ENCODE results near the gene PPP3CB.
A peak's percentile ranks its signal among the peaks of the same experiment; 100 is the strongest.

Gene PPP3CB

DNA sequence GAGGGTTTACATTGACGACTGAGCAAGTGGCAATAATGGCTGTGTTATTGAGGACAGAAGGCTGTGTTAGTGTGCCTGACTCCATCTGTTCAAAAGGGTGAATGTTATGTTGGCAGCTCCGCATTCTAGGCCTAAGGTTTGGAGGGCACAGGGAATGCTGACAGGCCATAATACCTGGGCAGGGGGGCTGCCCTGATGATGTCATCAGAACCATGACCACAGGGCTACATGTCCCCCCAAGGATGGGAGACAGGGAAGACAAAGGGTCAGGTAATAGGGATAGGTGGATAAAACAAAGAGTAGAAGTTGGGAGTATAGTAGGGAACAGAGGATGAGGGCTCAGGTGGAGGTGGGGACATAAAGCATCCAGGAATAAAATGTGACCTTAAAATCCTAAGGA is 1.8 kb upstream of the PPP3CB start:
- no peaks in the 10 kb centered on the region for H3K36me3 ChIP-seq (ENCODE audit: low read length)
- peaks cover 12% of the 10 kb centered on the region; the same call in 1 of the 2 replicates for H3F3A ChIP-seq (ENCODE audit: insufficient read depth)
- no peaks in the 10 kb centered on the region for H4K20me1 ChIP-seq (ENCODE audit: low read depth, low read length)
- no peaks in the 10 kb centered on the region for H3K9me3 ChIP-seq (ENCODE audit: insufficient read depth, low read length)
- no peaks in the 10 kb centered on the region for H3K27me3 ChIP-seq (ENCODE audit: low read length)
- H2AFZ ChIP-seq (ENCODE audit: low read depth, low read length, severe bottlenecking), result no peak overlapping the region
- no peak for TF ChIP-seq EZH2phosphoT487 (conservative IDR thresholded peaks at IDR 0.05; ENCODE audit: low read length)
- TF ChIP-seq, protein P1, sequence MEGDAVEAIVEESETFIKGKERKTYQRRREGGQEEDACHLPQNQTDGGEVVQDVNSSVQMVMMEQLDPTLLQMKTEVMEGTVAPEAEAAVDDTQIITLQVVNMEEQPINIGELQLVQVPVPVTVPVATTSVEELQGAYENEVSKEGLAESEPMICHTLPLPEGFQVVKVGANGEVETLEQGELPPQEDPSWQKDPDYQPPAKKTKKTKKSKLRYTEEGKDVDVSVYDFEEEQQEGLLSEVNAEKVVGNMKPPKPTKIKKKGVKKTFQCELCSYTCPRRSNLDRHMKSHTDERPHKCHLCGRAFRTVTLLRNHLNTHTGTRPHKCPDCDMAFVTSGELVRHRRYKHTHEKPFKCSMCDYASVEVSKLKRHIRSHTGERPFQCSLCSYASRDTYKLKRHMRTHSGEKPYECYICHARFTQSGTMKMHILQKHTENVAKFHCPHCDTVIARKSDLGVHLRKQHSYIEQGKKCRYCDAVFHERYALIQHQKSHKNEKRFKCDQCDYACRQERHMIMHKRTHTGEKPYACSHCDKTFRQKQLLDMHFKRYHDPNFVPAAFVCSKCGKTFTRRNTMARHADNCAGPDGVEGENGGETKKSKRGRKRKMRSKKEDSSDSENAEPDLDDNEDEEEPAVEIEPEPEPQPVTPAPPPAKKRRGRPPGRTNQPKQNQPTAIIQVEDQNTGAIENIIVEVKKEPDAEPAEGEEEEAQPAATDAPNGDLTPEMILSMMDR (IDR thresholded peaks at IDR 0.05; ENCODE audit: insufficient read depth, low read length, poor library complexity, severe bottlenecking), result no peak
- no peak overlapping the region for H3K27ac ChIP-seq (ENCODE audit: low read depth, low read length)
- H3K9me2 ChIP-seq (replicated peaks; ENCODE audit: insufficient read depth, low read length), result no peaks in the 10 kb centered on the region
- no peak overlapping the region for H3K4me2 ChIP-seq (ENCODE audit: low read depth, low read length, poor library complexity, severe bottlenecking)
- no peak overlapping the region for H3K9ac ChIP-seq (ENCODE audit: low read length)
- no peak overlapping the region for H3K4me3 ChIP-seq (ENCODE audit: insufficient read depth, low read length, poor library complexity, severe bottlenecking)
- peaks cover 27% of the 10 kb centered on the region for H3K79me2 ChIP-seq (ENCODE audit: insufficient read depth, low read length)

DNA sequence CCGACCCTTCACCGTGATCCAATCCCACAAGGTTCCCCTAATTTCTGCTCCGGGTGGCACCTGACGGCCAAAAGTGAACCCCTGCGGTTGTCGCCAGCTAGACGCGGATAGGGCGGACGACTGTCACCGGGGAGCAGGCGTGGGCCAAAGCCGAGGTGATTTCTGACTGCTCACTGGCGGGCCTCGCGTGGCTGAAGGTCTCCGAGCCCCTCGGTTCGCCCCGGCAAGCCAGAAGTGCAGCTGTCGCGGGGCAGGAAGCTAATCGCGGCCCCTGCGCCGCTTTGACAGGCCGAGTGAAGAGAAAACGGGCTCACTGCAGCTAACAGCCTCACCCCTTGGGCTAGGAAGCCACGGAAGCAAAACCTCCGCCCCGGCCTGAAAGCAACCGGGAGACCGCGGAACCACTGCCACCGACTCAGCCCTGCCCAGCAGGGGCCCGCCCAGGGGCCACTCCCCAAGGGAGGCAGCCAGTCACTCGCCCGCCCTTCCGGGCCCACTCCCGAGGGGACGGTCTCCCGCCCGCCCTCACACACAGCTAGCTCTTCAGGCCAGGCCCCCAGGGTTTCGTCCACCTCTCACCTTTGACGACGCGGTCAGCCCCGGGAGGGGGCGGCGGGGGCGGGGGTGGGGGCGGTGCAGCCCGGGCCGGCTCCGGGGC is 469 bp downstream of the PPP3CB start:
- H3K4me2 ChIP-seq (ENCODE audit: low read depth, low read length, poor library complexity, severe bottlenecking), result peak overlapping the region; percentile 96

DNA sequence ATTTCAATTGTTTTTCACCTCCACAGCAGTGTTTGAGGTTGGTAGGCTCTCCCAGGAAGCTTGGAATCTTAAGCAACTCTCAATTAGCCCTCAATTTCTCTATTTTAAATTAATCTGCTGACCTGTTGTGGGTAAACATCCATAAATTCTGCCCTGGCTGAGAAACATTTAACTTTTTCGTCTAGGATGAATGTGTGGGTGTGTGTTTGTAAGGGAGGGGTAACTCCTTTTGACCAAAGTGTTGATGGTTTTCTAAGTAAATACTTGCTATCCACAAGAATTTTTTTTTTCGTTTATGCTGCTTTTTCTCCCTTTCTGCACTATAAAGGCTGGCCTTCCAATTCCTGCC is 973 bp downstream of the PPP3CB start:
- Histone ChIP-seq H3K9ac (ENCODE audit: low read length) (peak overlapping the region; percentile 84), H4K20me1 (ENCODE audit: low read depth, low read length) (no peaks in the 10 kb centered on the region), H3K27ac (ENCODE audit: low read depth, low read length) (peak overlapping the region; percentile 85), H3K9me3 (ENCODE audit: insufficient read depth, low read length) (no peaks in the 10 kb centered on the region), H3K79me2 (ENCODE audit: insufficient read depth, low read length) (peaks cover 51% of the 10 kb centered on the region), H3K36me3 (ENCODE audit: low read length) (no peaks in the 10 kb centered on the region), H2AFZ (ENCODE audit: low read depth, low read length, severe bottlenecking) (no peak overlapping the region), H3K4me2 (ENCODE audit: low read depth, low read length, poor library complexity, severe bottlenecking) (peak overlapping the region; percentile 96), H3K4me3 (ENCODE audit: insufficient read depth, low read length, poor library complexity, severe bottlenecking) (peak overlapping the region; percentile 83), H3K9me2 (replicated peaks; ENCODE audit: insufficient read depth, low read length) (no peaks in the 10 kb centered on the region), H3K27me3 (ENCODE audit: low read length) (no peaks in the 10 kb centered on the region), H3F3A (ENCODE audit: insufficient read depth) (peaks cover 12% of the 10 kb centered on the region; the same call in 1 of the 2 replicates)
- TF ChIP-seq EZH2phosphoT487 (conservative IDR thresholded peaks at IDR 0.05; ENCODE audit: low read length), result no peak
- TF ChIP-seq, protein P1 (IDR thresholded peaks at IDR 0.05; ENCODE audit: insufficient read depth, low read length, poor library complexity, severe bottlenecking), result no peak

More for the DNA sequence above, 469 bp downstream of the PPP3CB start:
- H3K27ac ChIP-seq (ENCODE audit: low read depth, low read length), result peak overlapping the region; percentile 85
- H2AFZ ChIP-seq (ENCODE audit: low read depth, low read length, severe bottlenecking), result peak overlapping the region; percentile 36
- H3K79me2 ChIP-seq (ENCODE audit: insufficient read depth, low read length), result peaks cover 46% of the 10 kb centered on the region
- no peaks in the 10 kb centered on the region for H3K9me3 ChIP-seq (ENCODE audit: insufficient read depth, low read length)
- H4K20me1 ChIP-seq (ENCODE audit: low read depth, low read length), result no peaks in the 10 kb centered on the region
- H3F3A ChIP-seq (ENCODE audit: insufficient read depth), result peaks cover 12% of the 10 kb centered on the region; the same call in 1 of the 2 replicates
- no peaks in the 10 kb centered on the region for H3K27me3 ChIP-seq (ENCODE audit: low read length)
- TF ChIP-seq, protein P1 (IDR thresholded peaks at IDR 0.05; ENCODE audit: insufficient read depth, low read length, poor library complexity, severe bottlenecking), result no peak
- no peak for TF ChIP-seq EZH2phosphoT487 (conservative IDR thresholded peaks at IDR 0.05; ENCODE audit: low read length)
- no peaks in the 10 kb centered on the region for H3K36me3 ChIP-seq (ENCODE audit: low read length)
- no peaks in the 10 kb centered on the region for H3K9me2 ChIP-seq (replicated peaks; ENCODE audit: insufficient read depth, low read length)
- peak overlapping the region; percentile 83 for H3K4me3 ChIP-seq (ENCODE audit: insufficient read depth, low read length, poor library complexity, severe bottlenecking)
- H3K9ac ChIP-seq (ENCODE audit: low read length), result peak overlapping the region; percentile 84
